Neural cell (in vitro differentiated cells): ENCODE measurements around the gene USH1C. TPM values are rescaled to one million over a fixed set of nuclear protein-coding genes. Genes with fewer than 3 reads are reported as not detected.

Source experiments
- H2AFZ ChIP-seq: fragments of 200-600, 300-800 bp; sonication (generic), shearing (Covaris generic); 2 replicates; pipeline ENCODE4 v1.6.0; 2014; ENCODE audit warnings: low read depth, mild to moderate bottlenecking, antibody characterized with exemption, low read length, moderate library complexity
- H3F3A ChIP-seq: fragments of 200-600 bp; shearing (Covaris generic); 2 replicates; pipeline ENCODE4 v1.6.1; 2016; ENCODE audit warnings: mild to moderate bottlenecking, moderate library complexity, mixed read lengths, antibody characterized with exemption, low read length; ENCODE audit not compliant: insufficient read depth, poor library complexity, severe bottlenecking
- H3K27ac ChIP-seq: fragments of 200-600, 300-800 bp; sonication (generic), shearing (Covaris generic); 2 replicates; pipeline ENCODE4 v1.5.1; 2014; ENCODE audit warnings: mild to moderate bottlenecking, low read length, moderate library complexity
- H3K27me3 ChIP-seq: fragments of 300-800, 200-600 bp; sonication (generic), shearing (Covaris generic); 2 replicates; pipeline ENCODE4 v1.6.0; 2014; ENCODE audit warnings: mild to moderate bottlenecking, low read depth, low read length, moderate library complexity; ENCODE audit not compliant: insufficient read depth
- H3K36me3 ChIP-seq: fragments of 300-800, 200-600 bp; sonication (generic), shearing (Covaris generic); 2 replicates; pipeline ENCODE4 v1.5.1; 2014; ENCODE audit warnings: mild to moderate bottlenecking, antibody characterized with exemption, low read length, moderate library complexity; ENCODE audit not compliant: insufficient read depth
- H3K4me2 ChIP-seq: fragments of 300-800, 200-600 bp; sonication (generic), shearing (Covaris generic); 2 replicates; pipeline ENCODE4 v1.6.0; 2014; ENCODE audit warnings: mild to moderate bottlenecking, low read length
- H3K4me3 ChIP-seq: fragments of 300-800, 200-600 bp; sonication (generic), shearing (Covaris generic); 2 replicates; pipeline ENCODE4 v1.5.1; 2014; ENCODE audit warnings: mild to moderate bottlenecking, low read length, moderate library complexity
- H3K79me2 ChIP-seq: fragments of 200-600 bp; shearing (Covaris generic); replicated peaks from 2 replicates; pipeline ENCODE4 v1.6.0; 2014; ENCODE audit warnings: mild to moderate bottlenecking, low read length, moderate library complexity; ENCODE audit not compliant: insufficient read depth
- H3K9ac ChIP-seq: fragments of 300-800, 200-600 bp; sonication (generic), shearing (Covaris generic); 2 replicates; pipeline ENCODE4 v1.6.1; 2016; ENCODE audit warnings: mild to moderate bottlenecking, low read length, mixed read lengths
- H3K9me2 ChIP-seq: fragments of 200-600 bp; shearing (Covaris generic); 2 replicates; pipeline ENCODE4 v1.6.1; 2016; ENCODE audit warnings: mild to moderate bottlenecking, low read length, mixed read lengths; ENCODE audit not compliant: insufficient read depth
- H3K9me3 ChIP-seq: fragments of 200-600, 300-800 bp; sonication (generic), shearing (Covaris generic); 2 replicates; pipeline ENCODE4 v1.6.1; 2016; ENCODE audit warnings: mild to moderate bottlenecking, mixed run types, low read length, moderate library complexity, mixed read lengths
- H4K20me1 ChIP-seq: fragments of 200-600 bp; shearing (Covaris generic); 2 replicates; pipeline ENCODE4 v1.6.1; 2016; ENCODE audit warnings: mild to moderate bottlenecking, mixed run types; ENCODE audit not compliant: insufficient read depth
- EP300 ChIP-seq: fragments of 450-650 bp; conservative IDR thresholded peaks from 2 replicates; pipeline ENCODE4 v1.6.1; 2014; ENCODE audit warnings: antibody characterized with exemption, mild to moderate bottlenecking, moderate library complexity; ENCODE audit not compliant: poor library complexity, severe bottlenecking
- EZH2 ChIP-seq: fragments of 200-600, 300-800 bp; shearing (Covaris generic), sonication (generic); IDR thresholded peaks from 2 replicates; pipeline ENCODE4 v1.6.1; 2014; ENCODE audit warnings: antibody characterized with exemption, low read length, borderline replicate concordance, mild to moderate bottlenecking; ENCODE audit not compliant: insufficient read depth, poor library complexity, severe bottlenecking
- MXI1 ChIP-seq: fragments of 450-650 bp; conservative IDR thresholded peaks from 2 replicates; pipeline ENCODE4 v1.6.1; 2014; ENCODE audit warnings: antibody characterized with exemption, mild to moderate bottlenecking; ENCODE audit not compliant: poor library complexity, severe bottlenecking
- POLR2AphosphoS5 ChIP-seq: IDR thresholded peaks from 2 replicates; pipeline ENCODE4 v1.6.1; 2012
- RAD21 ChIP-seq: fragments of 450-650 bp; conservative IDR thresholded peaks from 2 replicates; pipeline ENCODE4 v1.6.1; 2014; ENCODE audit warnings: antibody characterized with exemption, mild to moderate bottlenecking, moderate library complexity
- SMC3 ChIP-seq: fragments of 450-650 bp; conservative IDR thresholded peaks from 2 replicates; pipeline ENCODE4 v1.6.1; 2014; ENCODE audit warnings: antibody characterized with exemption, mild to moderate bottlenecking, moderate library complexity; ENCODE audit not compliant: poor library complexity
- TAF1 ChIP-seq: IDR thresholded peaks from 2 replicates; pipeline ENCODE4 v1.6.1; 2012; ENCODE audit warnings: low read depth
- polyA plus RNA-seq: library from polyadenylated mRNA; depleted of rRNA; stranded (reverse); fragments of >200 nt; gene quantifications from 2 replicates; pipeline ENCODE4 v1.2.3, GENCODE V29; 2014
- TF ChIP-seq, protein P1 (sequence below): fragments of 450-650 bp; IDR thresholded peaks from 2 replicates; pipeline ENCODE4 v1.5.1; 2014; ENCODE audit warnings: antibody characterized with exemption, mild to moderate bottlenecking, moderate library complexity; ENCODE audit not compliant: poor library complexity, severe bottlenecking
- TF ChIP-seq, protein P2 (sequence below): IDR thresholded peaks from 2 replicates; pipeline ENCODE4 v1.6.1; 2012; ENCODE audit warnings: borderline replicate concordance

USH1C gene
- polyA plus RNA-seq, 1 donor from 2014 or later, result 0.67 TPM

DNA sequence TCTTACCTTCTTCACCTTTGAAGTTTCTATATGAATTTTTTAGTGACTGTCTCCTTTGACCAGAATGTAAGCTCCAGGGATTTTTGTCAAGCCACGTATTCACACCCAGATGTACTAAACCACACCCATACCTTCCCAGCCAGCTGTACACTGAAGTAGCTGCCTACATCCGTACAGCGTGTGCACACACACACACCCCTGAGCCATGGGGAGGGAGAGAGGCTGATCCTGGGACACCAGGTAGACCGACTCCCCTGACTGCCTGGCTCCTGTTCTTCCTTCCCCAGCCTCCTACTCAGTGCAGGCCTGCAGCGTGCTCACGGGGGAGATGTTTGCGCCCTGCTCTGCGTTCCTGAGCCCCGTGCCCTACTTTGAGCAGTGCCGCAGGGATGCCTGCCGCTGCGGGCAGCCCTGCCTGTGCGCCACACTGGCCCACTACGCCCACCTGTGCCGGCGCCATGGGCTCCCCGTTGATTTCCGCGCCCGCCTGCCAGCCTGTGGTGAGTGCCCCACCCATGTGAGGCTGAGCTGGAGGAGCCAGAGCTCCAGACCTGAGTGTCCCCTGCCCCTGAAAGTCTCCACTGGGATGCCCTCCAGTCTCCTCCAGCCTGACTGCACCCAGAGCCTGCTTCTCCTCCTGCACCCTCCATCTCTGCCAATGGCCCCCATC lies 28.7 kb upstream of the USH1C start:
- Histone ChIP-seq H3K9me3 (no peaks in the 10 kb centered on the region), H3F3A (no peaks in the 10 kb centered on the region), H3K4me2 (no peak overlapping the region), H4K20me1 (no peaks in the 10 kb centered on the region), H2AFZ (no peak overlapping the region), H3K36me3 (no peaks in the 10 kb centered on the region), H3K9me2 (no peaks in the 10 kb centered on the region), H3K4me3 (no peak overlapping the region), H3K9ac (no peak overlapping the region), H3K79me2 (no peaks in the 10 kb centered on the region), H3K27me3 (no peaks in the 10 kb centered on the region), H3K27ac (no peak overlapping the region)
- no peak for TF ChIP-seq SMC3
- no peak for TF ChIP-seq POLR2AphosphoS5
- TF ChIP-seq EP300, result no peak
- no peak for TF ChIP-seq TAF1
- TF ChIP-seq, protein P1, sequence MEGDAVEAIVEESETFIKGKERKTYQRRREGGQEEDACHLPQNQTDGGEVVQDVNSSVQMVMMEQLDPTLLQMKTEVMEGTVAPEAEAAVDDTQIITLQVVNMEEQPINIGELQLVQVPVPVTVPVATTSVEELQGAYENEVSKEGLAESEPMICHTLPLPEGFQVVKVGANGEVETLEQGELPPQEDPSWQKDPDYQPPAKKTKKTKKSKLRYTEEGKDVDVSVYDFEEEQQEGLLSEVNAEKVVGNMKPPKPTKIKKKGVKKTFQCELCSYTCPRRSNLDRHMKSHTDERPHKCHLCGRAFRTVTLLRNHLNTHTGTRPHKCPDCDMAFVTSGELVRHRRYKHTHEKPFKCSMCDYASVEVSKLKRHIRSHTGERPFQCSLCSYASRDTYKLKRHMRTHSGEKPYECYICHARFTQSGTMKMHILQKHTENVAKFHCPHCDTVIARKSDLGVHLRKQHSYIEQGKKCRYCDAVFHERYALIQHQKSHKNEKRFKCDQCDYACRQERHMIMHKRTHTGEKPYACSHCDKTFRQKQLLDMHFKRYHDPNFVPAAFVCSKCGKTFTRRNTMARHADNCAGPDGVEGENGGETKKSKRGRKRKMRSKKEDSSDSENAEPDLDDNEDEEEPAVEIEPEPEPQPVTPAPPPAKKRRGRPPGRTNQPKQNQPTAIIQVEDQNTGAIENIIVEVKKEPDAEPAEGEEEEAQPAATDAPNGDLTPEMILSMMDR, result no peak
- no peak for TF ChIP-seq RAD21
- TF ChIP-seq EZH2, result no peak
- TF ChIP-seq MXI1, result no peak
- TF ChIP-seq, protein P2, sequence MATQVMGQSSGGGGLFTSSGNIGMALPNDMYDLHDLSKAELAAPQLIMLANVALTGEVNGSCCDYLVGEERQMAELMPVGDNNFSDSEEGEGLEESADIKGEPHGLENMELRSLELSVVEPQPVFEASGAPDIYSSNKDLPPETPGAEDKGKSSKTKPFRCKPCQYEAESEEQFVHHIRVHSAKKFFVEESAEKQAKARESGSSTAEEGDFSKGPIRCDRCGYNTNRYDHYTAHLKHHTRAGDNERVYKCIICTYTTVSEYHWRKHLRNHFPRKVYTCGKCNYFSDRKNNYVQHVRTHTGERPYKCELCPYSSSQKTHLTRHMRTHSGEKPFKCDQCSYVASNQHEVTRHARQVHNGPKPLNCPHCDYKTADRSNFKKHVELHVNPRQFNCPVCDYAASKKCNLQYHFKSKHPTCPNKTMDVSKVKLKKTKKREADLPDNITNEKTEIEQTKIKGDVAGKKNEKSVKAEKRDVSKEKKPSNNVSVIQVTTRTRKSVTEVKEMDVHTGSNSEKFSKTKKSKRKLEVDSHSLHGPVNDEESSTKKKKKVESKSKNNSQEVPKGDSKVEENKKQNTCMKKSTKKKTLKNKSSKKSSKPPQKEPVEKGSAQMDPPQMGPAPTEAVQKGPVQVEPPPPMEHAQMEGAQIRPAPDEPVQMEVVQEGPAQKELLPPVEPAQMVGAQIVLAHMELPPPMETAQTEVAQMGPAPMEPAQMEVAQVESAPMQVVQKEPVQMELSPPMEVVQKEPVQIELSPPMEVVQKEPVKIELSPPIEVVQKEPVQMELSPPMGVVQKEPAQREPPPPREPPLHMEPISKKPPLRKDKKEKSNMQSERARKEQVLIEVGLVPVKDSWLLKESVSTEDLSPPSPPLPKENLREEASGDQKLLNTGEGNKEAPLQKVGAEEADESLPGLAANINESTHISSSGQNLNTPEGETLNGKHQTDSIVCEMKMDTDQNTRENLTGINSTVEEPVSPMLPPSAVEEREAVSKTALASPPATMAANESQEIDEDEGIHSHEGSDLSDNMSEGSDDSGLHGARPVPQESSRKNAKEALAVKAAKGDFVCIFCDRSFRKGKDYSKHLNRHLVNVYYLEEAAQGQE, result no peak

DNA sequence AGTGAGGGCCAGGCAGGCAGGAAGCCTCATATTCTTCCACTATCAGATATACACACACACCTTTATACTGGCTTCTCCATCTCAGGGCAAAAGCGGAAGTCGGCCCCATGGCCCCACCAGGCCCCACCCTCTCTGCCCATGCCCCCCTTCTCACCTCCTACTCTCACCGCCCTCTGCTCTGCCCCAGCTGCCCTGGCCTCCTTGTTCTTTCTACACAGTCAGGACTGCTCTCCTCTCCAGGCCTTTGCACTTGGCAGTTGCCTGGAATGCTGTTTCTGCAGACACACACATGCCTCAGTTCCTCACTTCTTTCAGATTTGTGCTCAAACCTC lies 28.1 kb upstream of the USH1C start:
- Histone ChIP-seq H3K27ac (no peak overlapping the region), H3K79me2 (no peaks in the 10 kb centered on the region), H3K9me3 (no peaks in the 10 kb centered on the region), H2AFZ (no peak overlapping the region), H3K9me2 (no peaks in the 10 kb centered on the region), H3K9ac (no peak overlapping the region), H3K36me3 (no peaks in the 10 kb centered on the region), H3K27me3 (no peaks in the 10 kb centered on the region), H3F3A (no peaks in the 10 kb centered on the region), H3K4me3 (no peak overlapping the region), H4K20me1 (no peaks in the 10 kb centered on the region), H3K4me2 (no peak overlapping the region)
- TF ChIP-seq RAD21, result no peak
- TF ChIP-seq MXI1, result no peak
- TF ChIP-seq, protein P2, result no peak
- TF ChIP-seq SMC3, result no peak
- TF ChIP-seq EP300, result no peak
- TF ChIP-seq TAF1, result no peak
- TF ChIP-seq, protein P1, result no peak
- no peak for TF ChIP-seq EZH2
- no peak for TF ChIP-seq POLR2AphosphoS5
